Measurements from ENCODE around the gene C1QTNF9.
"Not testable (repeated sequence)": the region's sequence is repeated elsewhere in the genome, so short reads cannot be mapped to it uniquely, and the experiment has no call there.

C1QTNF9 gene, protein sequence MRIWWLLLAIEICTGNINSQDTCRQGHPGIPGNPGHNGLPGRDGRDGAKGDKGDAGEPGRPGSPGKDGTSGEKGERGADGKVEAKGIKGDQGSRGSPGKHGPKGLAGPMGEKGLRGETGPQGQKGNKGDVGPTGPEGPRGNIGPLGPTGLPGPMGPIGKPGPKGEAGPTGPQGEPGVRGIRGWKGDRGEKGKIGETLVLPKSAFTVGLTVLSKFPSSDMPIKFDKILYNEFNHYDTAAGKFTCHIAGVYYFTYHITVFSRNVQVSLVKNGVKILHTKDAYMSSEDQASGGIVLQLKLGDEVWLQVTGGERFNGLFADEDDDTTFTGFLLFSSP

DNA sequence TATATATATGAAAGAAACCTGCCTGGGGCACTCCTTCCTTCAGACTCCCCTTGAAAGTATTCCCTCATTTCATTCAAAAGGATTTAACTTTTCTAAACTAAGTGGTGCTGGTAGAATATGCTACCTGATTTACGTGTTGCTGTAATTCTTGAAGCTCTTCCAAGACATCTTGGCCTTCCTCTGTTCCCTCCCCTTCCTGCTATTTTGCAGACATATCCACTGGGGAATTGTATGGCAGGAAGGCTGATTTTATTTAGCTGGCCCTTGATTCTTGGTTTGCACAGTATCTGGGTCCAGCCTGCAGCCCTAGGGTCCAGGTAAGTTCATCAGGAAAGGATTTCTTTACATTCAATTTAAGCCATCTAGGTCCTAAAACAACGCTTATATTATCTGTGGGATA is at the start of gene C1QTNF9:
Gene C1QTNF9 (plus strand): TSS at position 281 of the 400 bp plus-strand sequence. CDS start 6,424 bp downstream, outside the sequence.
- not testable (repeated sequence) for DNase-seq (ENCODE audit: low spot score)

DNA sequence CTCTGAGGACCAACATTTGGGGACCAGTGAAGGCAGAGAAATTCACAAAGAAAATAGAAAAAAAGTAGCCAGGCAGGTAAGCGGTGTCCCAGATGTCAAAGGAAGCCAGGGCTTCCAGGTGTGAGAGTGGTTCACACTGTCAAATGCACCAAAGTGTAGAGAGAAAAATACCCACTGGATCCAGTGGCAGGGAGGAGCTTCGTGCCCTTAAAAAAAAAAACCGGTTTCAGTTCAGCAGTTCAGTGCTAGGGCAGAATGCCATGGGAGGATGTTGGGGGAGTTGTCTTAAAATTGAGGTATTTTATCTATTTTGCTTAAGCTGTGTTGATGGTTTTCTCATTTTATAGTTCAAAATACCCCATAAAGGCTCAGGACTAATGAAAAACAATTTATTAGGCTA is 47.8 kb upstream of the C1QTNF9 start:
- no peak for DNase-seq (ENCODE audit: low spot score)

DNA sequence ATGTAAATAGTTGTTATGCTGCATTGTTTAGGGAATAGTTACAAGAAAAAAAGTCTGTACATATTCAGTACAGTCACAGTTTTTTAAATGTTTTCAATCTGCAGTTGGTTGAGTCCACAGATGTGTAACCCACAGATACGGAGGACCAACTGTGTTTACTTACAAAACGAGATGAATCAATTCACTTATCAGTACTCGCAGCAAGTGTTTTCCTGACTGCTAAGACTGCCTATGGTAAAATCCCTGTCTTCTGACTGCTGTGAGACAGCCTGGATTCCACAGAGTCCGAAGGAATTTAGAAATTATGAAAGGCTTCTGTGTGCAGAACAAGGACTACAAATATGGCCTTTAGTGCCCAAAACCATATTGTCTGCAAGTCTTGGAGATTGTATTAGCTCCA is 45.7 kb upstream of the C1QTNF9 start:
- DNase-seq (ENCODE audit: low spot score): no peak

DNA sequence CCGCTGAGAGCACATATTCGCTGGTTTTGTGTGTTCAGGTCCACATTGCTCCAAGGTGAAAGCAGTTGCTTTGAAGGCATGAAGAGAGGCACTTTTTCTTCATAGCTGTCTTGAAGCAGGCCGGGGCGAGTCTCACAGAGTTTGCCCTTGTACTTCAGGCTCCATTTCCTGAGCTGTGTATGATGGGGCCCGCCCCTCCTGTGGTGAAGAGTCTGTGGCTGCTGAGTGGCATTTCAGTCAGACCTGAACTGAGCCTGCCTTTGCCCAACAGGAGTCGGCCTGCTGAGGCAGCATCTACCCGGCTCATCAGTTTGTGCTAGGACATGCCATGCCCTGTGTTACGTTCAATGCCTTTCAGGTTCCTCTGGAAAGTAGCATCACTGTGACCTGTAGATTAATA is 44.4 kb upstream of the C1QTNF9 start:
- DNase-seq (ENCODE audit: low spot score): no peak

DNA sequence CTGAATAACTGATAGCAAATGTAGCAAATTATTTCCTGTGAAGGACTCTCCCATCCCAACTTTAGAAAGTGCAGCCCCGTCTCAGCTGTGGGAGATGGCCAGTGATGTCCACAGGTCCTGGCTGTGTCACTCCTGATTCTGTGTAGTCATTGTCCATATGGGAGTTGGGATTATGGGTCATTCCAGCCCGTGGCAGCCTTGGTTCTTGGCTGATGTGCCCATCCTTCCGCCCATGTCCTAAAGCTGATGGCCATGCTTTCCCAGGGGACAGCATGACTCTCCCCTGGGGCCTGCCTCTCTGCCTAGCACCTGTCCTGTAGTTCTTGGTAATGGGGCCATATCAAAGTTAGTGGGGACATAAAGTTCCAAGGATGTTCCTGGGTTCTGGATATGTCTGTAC is 43.9 kb upstream of the C1QTNF9 start:
- DNase-seq (ENCODE audit: low spot score): no peak

DNA sequence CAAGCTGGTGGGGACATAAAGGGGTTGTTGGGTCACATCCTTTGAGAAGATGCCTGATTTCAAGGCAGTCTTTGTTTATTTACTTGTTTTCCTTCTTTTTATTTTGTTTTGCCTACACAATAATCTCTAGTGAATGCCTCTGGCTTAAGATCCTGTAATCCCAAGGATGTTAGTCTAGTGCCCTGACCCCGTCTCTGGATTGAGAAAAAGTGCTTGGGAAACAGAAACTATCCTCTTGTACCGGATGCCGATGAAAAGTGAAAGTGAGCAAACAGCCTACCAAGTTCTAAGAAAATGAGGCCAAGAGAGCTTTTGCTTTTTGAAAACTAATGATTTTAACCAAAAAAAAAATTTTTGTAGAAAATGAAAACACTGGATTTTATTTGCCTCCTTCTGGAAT is 42.1 kb upstream of the C1QTNF9 start:
- no peak for DNase-seq (ENCODE audit: low spot score)

DNA sequence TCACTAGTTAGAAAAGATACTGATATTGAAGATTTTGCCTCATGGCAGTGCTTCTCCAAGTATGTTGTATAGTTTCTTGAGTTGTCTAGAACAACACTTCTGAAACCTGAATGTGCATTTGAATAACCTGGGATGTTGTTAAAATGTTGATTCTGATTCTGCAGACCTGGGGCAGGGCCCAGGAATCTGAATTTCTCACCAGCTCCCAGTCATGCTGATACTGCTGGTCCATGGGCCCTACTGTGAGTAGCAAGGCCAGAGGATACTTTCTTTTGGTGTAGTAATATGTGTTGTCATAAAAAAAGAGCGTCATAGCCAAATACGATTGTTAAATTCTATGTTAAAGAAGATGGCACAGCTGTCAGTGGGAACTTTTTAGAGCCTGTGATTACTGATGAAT is 41.6 kb upstream of the C1QTNF9 start:
- DNase-seq (ENCODE audit: low spot score): no peak

DNA sequence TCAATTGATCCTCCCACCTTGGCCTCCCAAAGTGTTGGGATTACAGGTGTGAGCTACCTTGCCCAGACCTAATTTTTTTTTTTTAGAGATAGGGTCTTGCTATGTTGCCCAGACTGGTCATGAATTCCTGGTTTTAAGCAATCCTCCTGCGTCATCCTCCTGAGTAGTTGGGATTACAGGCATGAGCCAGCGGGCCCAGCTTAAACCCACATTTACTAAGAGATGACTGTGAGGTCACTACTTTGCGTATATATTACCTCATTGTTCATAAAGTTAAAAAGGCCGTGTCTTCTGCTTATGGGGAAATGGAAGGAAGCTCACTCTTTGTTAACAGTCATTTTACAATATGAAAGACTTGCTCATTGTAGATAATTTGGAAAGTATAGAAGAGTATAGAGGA is 39.6 kb upstream of the C1QTNF9 start:
- no peak for DNase-seq (ENCODE audit: low spot score)

DNA sequence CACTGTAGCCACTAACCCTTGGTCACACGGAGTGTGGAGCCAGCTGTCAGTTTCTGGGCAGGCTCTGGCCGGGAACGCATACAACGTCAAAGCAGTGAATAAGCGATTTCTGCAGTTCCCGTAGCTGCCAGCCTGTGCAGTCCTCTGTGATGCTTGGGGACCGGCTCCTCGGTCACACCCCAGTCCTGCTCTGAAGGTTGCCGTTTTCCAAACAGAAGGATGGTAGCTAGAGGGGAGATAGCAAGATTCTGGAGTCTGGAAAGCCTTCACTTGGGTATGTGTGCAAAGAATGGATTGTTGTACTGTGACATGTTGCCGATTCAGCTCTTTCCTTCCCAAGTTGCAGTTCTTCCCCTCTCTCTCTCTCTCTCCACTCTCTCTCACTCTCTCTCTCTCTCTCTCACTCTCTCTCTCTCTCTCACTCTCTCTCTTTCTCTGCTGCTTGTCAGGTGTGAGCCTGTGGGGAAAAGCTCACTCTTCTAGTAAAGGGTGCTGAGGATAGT is 38.7 kb upstream of the C1QTNF9 start:
- no peak for DNase-seq (ENCODE audit: low spot score)

DNA sequence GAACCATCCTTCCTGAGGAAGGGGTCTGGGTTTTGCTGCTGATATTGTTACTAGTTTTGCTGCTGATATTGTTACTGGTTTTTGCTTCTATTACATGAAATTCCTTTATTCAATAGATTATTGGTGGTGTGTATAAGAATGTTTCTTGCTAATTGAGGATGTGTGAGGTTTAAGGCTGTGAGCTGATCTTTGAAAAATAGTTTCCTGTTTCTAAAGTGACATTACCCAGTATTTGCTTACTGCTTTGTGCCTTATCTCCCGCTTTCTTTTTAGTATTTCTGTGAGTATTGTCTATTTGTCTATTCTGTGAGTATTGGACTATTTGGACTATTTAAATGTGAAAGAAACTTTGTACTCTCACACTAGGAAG is 38.2 kb upstream of the C1QTNF9 start:
- DNase-seq (ENCODE audit: low spot score): no peak

DNA sequence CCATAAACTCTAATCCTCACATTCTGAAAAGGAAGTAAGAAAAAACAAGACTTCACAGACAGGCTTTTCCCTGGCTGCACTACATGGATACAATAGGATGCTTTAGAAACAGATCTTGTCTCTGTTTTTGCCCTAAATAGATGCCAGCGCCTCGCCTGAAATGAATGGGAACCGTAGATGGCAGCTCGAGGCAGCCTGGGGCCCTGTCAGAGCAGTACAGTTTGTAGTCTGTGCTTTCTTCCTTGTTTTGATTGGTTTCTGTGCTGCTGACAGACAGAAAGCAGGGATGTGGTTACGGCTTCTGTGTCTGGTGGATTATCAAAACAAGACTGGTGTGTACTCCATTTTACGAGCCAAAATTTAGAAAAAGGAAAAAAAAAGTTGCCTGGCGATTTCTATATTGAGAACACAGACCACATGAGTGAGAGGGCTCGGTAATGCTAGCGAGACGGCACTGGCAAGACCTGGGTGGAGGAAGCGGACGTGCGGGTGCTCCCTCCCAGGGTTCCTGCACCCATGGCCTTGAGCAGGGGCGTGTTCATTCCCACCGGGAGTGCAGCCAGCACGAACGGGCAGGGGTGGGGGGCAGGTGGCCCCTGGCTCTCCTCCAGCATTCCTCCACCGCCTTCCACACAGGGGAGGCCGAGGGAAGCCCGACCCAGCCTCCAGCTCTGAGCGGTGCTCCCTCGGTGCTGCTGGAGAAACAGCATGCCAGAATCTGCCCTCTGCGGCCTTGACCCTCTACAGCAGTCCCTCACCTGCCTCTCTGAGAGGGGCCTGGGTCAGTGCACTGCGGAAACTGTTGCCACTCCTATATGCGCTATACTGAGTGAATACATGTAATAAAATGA is 37.6 kb upstream of the C1QTNF9 start:
- DNase-seq (ENCODE audit: low spot score): no peak

DNA sequence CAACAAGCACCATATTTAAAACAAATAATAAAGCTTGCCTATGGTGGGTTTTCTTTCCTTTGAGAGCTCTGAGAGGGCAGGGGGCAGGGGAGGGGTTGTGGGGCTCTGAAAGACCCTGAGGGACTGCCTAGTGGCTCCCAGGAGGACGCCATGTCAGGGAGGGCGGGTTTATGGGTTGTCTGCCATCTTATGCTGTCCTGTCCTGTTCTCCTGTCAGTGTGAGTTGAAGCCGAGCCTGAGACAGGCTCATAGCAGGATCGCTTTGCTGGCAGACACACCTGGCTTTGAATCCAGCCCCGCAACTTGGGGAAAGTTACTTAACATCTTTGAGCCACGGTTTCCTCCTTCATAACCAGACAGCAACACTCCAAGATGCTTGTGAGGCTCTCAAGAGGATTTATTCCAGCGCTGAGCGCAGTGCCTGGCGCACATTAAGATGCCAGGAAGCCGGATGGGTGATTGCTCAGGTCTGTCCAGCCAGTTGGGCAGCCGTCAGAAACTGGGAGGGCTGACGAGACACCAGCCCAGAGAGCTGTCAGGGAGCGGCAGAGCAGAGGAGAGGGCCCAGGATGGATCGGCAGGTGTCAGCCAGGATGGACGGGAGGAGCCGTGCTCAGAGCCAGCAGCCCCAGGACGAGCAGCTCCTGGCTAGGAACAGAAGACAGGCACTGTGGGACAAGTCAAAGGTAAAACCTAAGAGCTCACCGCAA is 36.8 kb upstream of the C1QTNF9 start:
- no peak for DNase-seq (ENCODE audit: low spot score)

DNA sequence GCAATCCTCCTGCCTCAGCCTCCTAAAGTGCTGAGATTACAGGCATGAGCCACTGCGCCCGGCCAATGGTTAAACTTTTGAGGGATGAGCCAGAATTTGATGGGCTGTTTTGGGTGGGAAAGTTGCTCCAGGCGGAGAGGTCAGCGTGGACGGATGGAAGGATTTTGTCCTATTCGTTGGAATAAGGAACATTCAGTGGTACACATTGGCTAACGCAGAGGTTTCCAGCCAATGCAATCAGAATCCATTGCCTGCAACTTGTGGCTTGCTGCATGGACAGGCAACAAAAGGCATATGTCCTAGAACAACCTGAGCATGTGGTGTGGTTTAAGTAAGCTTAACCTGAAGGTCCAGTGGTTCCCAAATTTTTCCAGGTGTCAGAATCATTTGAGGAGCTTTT is 35.5 kb upstream of the C1QTNF9 start:
- no peak for DNase-seq (ENCODE audit: low spot score)

DNA sequence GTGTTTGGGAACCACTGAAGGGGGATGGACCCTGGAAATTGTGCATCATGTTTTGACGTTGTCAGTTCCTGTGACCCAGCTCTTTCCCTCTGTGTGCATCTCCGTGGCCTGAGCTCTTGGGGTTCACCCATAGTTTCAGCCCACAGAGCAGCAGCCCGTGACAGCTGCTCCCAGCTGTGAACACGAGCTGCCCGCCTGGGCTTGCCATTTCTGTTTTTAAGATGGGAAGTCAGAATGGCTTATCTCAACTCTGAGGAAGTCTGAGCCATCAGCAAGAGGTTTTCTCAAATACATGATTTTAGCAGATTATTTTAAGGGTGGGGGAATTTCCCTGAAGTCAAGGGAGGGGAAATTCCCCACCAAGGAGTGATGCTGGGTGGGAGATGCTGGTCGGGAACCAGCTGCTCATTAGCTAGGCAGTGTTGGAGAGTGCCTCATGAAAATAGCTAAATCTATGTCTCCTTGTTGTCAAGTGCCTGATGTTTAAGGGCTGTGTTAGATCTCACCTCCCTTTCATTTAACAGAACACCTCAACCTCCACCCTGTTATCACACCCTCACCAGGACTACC is 34.8 kb upstream of the C1QTNF9 start:
- DNase-seq (ENCODE audit: low spot score): no peak

DNA sequence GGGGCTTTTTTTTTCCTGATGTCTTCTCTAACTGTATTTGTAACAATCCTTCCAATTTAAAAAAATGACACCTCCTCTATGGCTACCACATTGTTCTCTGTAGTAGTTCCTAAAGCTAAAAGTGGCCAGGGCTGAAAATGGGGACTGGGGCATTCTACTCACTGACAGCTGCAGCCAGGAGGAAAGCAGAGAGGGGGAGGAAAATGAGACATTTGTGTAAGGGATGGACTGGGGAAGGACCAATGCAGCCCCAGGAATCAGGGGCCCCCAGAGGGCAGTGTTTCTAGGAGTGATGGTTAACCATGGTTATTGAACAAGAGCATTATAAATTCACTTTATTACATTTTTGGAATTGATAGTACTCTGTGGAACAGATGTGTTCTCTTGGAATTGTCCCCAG is 34.3 kb upstream of the C1QTNF9 start:
- DNase-seq (ENCODE audit: low spot score): no peak

DNA sequence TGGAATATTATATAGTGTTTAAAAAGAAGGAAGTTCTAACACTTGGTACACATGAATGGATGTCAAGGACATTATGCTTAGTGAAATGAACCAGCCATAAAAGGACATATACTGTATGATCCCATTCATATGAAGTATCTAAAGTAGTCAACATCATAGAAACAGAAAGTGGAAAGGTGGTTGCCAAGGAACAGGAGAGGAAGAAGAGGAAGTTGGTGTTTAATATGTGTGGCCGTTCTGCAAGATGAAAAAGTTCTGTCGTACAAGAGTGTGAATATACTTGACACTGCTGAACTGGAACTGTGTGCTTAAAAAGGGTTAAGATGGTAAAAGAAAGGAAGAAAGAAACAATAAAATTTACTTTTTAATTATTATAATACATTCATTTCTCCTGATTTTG is 33.1 kb upstream of the C1QTNF9 start:
- no peak for DNase-seq (ENCODE audit: low spot score)

DNA sequence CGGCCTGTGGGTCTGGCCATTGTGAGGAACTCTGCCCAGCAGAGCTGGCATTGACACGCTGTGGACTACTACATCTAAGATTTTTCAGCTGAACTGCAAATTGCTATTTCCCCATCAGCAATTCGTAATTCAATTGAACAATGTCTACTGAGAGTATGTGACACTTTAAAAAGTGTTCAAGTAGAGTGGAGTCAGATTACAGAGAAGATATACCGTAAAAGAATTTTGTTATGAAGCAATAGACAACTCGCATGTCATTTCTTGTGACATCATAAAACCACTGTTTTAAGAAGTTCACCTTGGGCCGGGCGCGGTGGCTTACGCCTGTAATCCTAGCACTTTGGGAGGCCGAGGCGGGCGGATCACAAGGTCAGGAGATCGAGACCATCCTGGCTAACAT is 32.5 kb upstream of the C1QTNF9 start:
- no peak for DNase-seq (ENCODE audit: low spot score)

DNA sequence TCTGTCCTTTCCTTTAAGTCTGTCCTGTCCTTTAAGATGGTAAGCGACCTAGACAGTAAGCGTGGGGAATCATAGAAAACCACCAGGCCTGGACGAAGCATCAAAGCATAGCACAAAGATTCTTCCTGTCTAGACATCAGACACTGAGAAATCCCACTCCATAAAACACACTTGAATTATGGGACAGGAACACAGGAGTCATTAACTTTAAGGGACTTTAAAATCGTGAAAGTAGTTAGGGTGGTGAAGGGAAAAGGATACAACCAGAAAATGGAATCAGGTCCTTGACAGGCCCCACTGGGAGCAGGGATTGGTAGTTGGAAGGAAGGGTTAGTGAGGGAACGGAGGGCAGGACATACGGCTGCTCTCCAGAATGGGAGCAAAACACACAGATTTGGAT is 31.6 kb upstream of the C1QTNF9 start:
- DNase-seq (ENCODE audit: low spot score): no peak

DNA sequence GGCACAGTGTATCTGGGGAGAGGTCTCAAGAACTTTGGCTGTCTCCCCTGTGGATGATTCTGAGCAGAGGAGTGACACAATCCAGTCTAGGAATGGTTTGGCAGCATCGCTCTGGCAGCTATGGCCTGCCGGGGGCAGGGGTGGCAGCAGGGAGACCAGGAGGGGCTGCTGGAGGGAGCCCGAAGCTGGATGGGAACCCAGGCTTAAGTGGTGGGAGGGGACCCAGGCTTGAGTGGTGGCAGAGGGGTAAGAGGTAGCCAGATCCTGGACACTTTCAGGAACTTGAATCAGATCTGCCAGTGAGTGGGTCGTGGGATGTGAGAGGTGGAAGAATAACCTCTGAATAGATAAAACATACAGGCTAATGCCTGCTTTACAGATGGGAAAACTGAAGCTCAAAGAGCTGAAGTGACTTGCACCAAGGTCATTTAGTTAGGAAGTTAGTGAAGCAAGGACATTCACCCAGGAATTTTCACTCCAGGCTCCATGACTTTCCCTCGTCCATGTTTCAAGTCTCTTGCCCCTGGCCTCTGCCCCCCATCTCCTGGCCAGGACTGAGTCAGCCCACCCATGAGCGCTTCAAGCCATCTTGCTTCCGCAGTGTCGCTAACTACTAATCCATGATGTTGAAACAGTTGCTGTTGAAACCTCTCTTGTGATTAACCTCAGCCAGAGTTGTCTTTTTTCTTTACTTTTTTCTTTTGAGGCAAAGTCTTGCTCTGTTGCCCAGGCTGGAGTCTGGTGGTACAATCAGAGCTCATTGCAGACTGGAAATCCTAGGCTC is 29.9 kb upstream of the C1QTNF9 start:
- no peak for DNase-seq (ENCODE audit: low spot score)

DNA sequence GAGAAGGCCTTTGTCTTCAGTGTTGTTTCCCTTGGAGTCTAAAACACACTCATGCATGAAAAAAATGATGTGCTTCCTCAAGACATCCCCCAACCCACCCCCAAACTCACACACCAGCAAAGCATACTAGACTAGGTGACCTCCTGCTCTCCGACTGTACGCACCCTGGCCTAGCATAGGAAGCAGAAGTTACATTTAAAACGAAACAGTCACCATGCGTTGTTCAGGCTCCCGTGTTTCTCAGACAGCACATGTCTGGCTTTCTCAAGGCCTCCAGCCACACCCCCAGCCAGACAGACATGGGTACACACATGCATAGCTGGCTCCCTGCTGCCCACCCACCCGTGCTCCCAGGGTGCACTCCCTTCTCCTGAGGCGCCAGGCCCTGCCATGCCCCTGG is 28.7 kb upstream of the C1QTNF9 start:
- DNase-seq (ENCODE audit: low spot score): no peak

DNA sequence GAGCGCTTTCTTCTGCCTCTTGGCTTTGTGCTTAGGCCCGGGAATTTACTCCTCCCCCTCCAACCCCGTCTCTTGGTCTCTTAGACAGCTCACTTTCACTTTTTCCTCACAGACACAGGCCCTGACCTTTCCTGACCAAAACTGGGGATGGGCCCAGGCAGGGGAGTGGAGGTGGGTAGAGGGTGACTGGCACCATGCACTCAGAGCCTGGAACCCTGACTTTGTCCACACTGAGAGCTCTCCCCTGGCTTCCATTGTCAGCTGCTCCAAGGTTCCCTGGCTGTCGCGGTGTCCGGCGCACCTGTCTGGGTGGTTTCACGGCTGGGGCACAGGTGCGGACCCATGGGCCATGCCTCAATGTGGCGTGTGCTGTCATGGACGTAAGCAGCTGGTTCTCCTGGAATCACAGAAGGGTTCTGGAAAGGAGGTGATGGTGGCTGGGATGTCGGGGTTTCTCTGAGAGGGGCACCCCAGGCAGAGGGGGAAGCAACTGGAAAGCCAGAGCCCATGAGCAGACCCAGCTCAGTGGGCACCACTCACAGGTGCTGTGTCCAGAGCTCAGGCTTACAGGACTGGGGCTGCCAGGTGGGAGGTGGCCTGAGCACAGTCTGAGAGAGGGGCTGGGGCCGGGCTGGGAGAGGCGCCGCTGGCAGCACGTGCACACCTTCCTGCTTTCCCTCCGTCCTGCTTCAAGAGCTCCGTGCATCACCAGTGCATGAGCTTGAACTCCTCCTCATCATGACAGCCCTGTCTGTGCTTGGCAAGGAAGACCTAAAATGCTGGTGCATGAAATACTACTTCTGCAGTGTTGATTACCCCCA is 28.0 kb upstream of the C1QTNF9 start:
- no peak for DNase-seq (ENCODE audit: low spot score)

All from left forelimb (tissue), 1 donor.